IPS-18c (cell line): ENCODE results near the gene CCND3.

ENCODE experiments used
- H3K4me3 ChIP-seq: 2 replicates; pipeline ENCODE4 v1.7.0; 2013; ENCODE audit warnings: low read depth, mild to moderate bottlenecking, low read length, moderate library complexity; ENCODE audit not compliant: insufficient read depth
- H3K9me3 ChIP-seq: one replicate; pipeline ENCODE4 v1.6.1; 2013; ENCODE audit warnings: mild to moderate bottlenecking, low read length, moderate library complexity; ENCODE audit not compliant: control insufficient read depth, insufficient read depth

CCND3 gene

GRCh38 chr6:41935685-41936072, 5.9 kb downstream of the CCND3 start:
- Histone ChIP-seq H3K4me3 (no peak overlapping the region), H3K9me3 (peaks cover 2% of the 10 kb centered on the region)

- Histone ChIP-seq H3K4me3 (no peak overlapping the region), H3K9me3 (peaks cover 2% of the 10 kb centered on the region)
These were observed 6.4 kb downstream of the CCND3 start for GRCh38 chr6:41935193-41935574.

GRCh38 chr6:41934278-41935192, 7.1 kb downstream of the CCND3 start:
- no peak overlapping the region for H3K4me3 ChIP-seq
- H3K9me3 ChIP-seq, result peaks cover 2% of the 10 kb centered on the region

GRCh38 chr6:41932378-41932777, 9.2 kb downstream of the CCND3 start:
- H3K9me3 ChIP-seq, result peaks cover 2% of the 10 kb centered on the region
- no peak overlapping the region for H3K4me3 ChIP-seq

- H3K9me3 ChIP-seq, result peaks cover 2% of the 10 kb centered on the region
- H3K4me3 ChIP-seq, result no peak overlapping the region
These were observed 9.8 kb downstream of the CCND3 start for GRCh38 chr6:41931792-41932191.

GRCh38 chr6:41929924-41930323, 11.7 kb downstream of the CCND3 start:
- H3K9me3 ChIP-seq, result no peaks in the 10 kb centered on the region
- H3K4me3 ChIP-seq, result no peak overlapping the region

- H3K4me3 ChIP-seq, result no peak overlapping the region
- no peaks in the 10 kb centered on the region for H3K9me3 ChIP-seq
These were observed 14.4 kb downstream of the CCND3 start for GRCh38 chr6:41927253-41927652.

GRCh38 chr6:41922154-41922553, 19.5 kb downstream of the CCND3 start:
- Histone ChIP-seq H3K9me3 (no peaks in the 10 kb centered on the region), H3K4me3 (peak overlapping the region; percentile 71)

- H3K9me3 ChIP-seq, result no peaks in the 10 kb centered on the region
- H3K4me3 ChIP-seq, result peak overlapping the region; percentile 71
These were observed 20.0 kb downstream of the CCND3 start for GRCh38 chr6:41921712-41921998.

- Histone ChIP-seq H3K9me3 (no peaks in the 10 kb centered on the region), H3K4me3 (peak within 1 kb of the TSS; percentile 71)
These were observed 20.5 kb downstream of the CCND3 start, which contains the start of the genes BYSL and MED20 for GRCh38 chr6:41920921-41921711. Gene BYSL (plus strand): TSS chr6:41921499. CDS start chr6:41921563, 64 bp downstream. Gene MED20 (minus strand): TSS chr6:41921139. CDS start chr6:41921018, 121 bp downstream.

- H3K4me3 ChIP-seq, result no peak overlapping the region
- H3K9me3 ChIP-seq, result no peaks in the 10 kb centered on the region
These were observed 24.1 kb downstream of the CCND3 start for GRCh38 chr6:41917528-41917927.

GRCh38 chr6:41914869-41915530, 26.6 kb downstream of the CCND3 start:
- no peaks in the 10 kb centered on the region for H3K9me3 ChIP-seq
- no peak overlapping the region for H3K4me3 ChIP-seq

- H3K9me3 ChIP-seq, result no peaks in the 10 kb centered on the region
- H3K4me3 ChIP-seq, result no peak overlapping the region
These were observed 27.3 kb downstream of the CCND3 start for GRCh38 chr6:41914343-41914742.

GRCh38 chr6:41909727-41910126, 31.9 kb downstream of the CCND3 start:
- Histone ChIP-seq H3K4me3 (no peak overlapping the region), H3K9me3 (no peaks in the 10 kb centered on the region)

- no peaks in the 10 kb centered on the region for H3K9me3 ChIP-seq
- H3K4me3 ChIP-seq, result no peak overlapping the region
These were observed 39.6 kb downstream of the CCND3 start for GRCh38 chr6:41901882-41902519.

- Histone ChIP-seq H3K9me3 (no peaks in the 10 kb centered on the region), H3K4me3 (no peak overlapping the region)
These were observed 40.7 kb downstream of the CCND3 start for GRCh38 chr6:41900861-41901260.

- Histone ChIP-seq H3K4me3 (peak overlapping the region; percentile 72), H3K9me3 (no peaks in the 10 kb centered on the region)
These were observed 45.3 kb downstream of the CCND3 start for GRCh38 chr6:41896281-41896680.
